ENCODE results near the gene DSG4. TPM values are rescaled to one million over a fixed set of nuclear protein-coding genes. Genes with fewer than 3 reads are reported as not detected.

Gene DSG4
- total RNA-seq, 6 donors from 2014 or later: not detected

DNA sequence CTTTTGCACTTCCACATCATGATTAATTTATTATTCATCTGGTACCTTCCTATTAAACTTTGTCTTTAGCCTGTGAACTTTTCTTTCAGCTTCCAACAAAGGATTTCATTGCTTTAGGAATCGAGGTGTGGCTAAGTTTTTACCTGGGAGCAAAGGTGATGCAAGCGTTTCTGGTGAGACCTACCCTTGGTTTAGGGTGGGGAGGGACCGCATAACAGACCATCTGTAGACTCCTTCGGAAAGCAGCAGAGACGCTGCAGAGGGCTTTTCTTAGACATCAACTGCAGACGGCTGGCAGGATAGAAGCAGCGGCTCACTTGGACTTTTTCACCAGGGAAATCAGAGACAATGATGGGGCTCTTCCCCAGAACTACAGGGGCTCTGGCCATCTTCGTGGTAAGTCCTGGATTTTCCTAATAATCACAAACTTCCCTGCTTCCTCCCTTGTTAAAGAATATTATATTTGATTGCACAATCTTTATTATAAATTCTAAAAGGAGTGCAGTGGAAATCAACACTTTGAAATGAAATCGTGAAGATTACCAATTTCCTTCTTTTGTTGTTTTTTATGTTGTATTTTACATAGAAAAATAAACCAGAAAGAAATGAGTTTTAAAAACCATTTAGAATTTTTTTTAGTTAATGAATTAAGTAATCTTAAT, 71.1 kb downstream of the DSG4 start, which contains the start of gene DSG3:
Gene DSG3 (plus strand): TSS at position 212 of the 662 bp plus-strand sequence. CDS start 137 bp downstream, at position 349.
- H3K4me1 ChIP-seq: no peaks in the 10 kb centered on the region
- H3K36me3 ChIP-seq: no peaks in the 10 kb centered on the region
- DNase-seq (no peak), ATAC-seq (ENCODE audit: low FRiP score in 2 of 2) (no peak)
- WGBS, 2 donors: 65 to 66% methylated on average over 9 of the region's 9 CpGs
- no peak within 1 kb of the TSS for H3K4me3 ChIP-seq
- H3K9me3 ChIP-seq: no peaks in the 10 kb centered on the region
- no peaks in the 10 kb centered on the region for H3K27me3 ChIP-seq
- no peak within 1 kb of the TSS for H3K27ac ChIP-seq
- TF ChIP-seq, protein P1, sequence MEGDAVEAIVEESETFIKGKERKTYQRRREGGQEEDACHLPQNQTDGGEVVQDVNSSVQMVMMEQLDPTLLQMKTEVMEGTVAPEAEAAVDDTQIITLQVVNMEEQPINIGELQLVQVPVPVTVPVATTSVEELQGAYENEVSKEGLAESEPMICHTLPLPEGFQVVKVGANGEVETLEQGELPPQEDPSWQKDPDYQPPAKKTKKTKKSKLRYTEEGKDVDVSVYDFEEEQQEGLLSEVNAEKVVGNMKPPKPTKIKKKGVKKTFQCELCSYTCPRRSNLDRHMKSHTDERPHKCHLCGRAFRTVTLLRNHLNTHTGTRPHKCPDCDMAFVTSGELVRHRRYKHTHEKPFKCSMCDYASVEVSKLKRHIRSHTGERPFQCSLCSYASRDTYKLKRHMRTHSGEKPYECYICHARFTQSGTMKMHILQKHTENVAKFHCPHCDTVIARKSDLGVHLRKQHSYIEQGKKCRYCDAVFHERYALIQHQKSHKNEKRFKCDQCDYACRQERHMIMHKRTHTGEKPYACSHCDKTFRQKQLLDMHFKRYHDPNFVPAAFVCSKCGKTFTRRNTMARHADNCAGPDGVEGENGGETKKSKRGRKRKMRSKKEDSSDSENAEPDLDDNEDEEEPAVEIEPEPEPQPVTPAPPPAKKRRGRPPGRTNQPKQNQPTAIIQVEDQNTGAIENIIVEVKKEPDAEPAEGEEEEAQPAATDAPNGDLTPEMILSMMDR (IDR thresholded peaks at IDR 0.05): no peak
- TF ChIP-seq POLR2AphosphoS5 (IDR thresholded peaks at IDR 0.05) (no peak), EP300 (IDR thresholded peaks at IDR 0.05) (no peak), POLR2A (IDR thresholded peaks at IDR 0.05) (no peak)

DNA sequence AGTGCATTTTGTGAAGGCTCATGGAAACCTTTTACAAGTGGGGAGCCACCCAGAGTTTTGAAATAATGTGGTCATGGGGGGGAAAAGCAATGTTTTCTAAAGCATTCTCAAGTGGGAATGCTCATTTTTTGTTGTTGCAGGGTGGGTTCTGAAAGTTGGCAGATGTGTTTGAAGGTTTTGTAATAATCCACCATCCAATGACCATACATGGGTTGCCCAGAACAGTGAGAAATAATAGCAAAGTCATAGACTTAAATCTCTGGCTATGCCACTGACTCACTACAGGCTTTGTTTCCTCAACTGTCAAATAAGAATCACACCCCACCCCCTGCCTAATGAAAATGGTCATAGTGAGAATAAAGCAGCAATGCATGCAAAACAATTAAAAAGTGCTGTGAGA, 73.8 kb downstream of the DSG4 start:
- Histone ChIP-seq H3K4me1 (no peaks in the 10 kb centered on the region), H3K4me3 (no peak overlapping the region), H3K27ac (no peak overlapping the region), H3K9me3 (no peaks in the 10 kb centered on the region), H3K36me3 (no peaks in the 10 kb centered on the region), H3K27me3 (no peaks in the 10 kb centered on the region)
- no peak for TF ChIP-seq POLR2A (IDR thresholded peaks at IDR 0.05)
- TF ChIP-seq, protein P1 (IDR thresholded peaks at IDR 0.05): no peak
- TF ChIP-seq EP300 (IDR thresholded peaks at IDR 0.05): no peak
- ATAC-seq (ENCODE audit: low FRiP score in 2 of 2): no peak
- DNase-seq: no peak

DNA sequence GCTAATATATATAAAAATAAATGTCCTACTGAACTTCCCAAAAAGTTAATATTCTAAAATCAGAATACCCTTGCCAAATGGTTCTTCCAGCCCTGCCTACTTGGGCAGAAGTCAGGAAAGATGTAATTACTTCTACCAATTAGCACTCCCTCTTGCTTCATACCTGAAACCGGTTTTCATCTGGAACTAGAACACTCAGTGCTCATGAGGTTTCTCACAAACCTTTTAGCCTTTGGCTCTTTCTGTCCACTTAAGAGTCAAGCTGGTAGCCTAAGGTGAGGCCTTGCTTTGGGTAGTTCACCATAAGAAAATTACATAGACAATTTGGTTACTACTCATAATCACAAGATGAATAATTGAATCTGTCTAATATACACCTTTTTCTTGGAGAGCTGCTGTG, 75.0 kb downstream of the DSG4 start:
- H3K9me3 ChIP-seq: no peaks in the 10 kb centered on the region

DNA sequence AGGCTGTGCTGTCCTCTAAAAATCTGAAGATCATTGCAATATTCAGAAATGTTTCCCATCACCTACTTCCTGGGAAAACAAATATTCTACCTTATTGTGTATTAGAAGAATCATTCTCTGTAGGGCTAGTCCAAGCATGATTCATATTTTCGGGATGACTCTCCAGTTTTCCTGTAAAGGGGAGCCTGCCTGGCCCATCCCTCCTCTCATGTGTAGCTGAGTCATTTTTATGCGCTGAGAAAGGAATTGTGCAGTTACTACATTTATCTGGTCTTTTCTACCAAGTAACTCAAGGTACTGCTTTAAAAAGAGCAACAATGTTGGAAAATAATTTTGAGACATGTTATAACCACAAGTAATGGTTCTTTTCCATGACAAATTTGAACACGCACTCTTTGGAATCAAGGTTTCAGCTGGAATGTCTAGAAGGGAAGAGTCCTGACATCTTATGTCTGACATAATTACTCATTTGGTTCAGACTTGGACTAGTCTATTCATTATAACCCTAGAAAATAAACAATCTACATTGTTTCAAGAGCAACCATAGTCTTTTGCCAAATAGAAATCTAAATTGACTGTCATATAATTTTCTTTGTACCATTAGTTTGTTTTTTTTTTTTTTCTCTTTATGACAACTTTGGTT, 77.6 kb downstream of the DSG4 start:
- no peak overlapping the region for H3K27ac ChIP-seq
- no peak overlapping the region for H3K4me3 ChIP-seq
- no peaks in the 10 kb centered on the region for H3K4me1 ChIP-seq
- DNase-seq: no peak
- ATAC-seq (ENCODE audit: low FRiP score in 2 of 2): peak in 1 of 2 donors; percentile 81
- H3K9me3 ChIP-seq: no peaks in the 10 kb centered on the region
- WGBS, 2 donors: 72 to 89% methylated on average over 3 of the region's 3 CpGs
- H3K36me3 ChIP-seq: no peaks in the 10 kb centered on the region
- H3K27me3 ChIP-seq: no peaks in the 10 kb centered on the region
- TF ChIP-seq, protein P1 (IDR thresholded peaks at IDR 0.05): no peak
- TF ChIP-seq POLR2A (IDR thresholded peaks at IDR 0.05) (no peak), POLR2AphosphoS5 (IDR thresholded peaks at IDR 0.05) (no peak), EP300 (IDR thresholded peaks at IDR 0.05) (no peak)

More for the DNA sequence above, 75.0 kb downstream of the DSG4 start:
- Histone ChIP-seq H3K4me1 (no peaks in the 10 kb centered on the region), H3K36me3 (no peaks in the 10 kb centered on the region), H3K27ac (no peak overlapping the region), H3K27me3 (no peaks in the 10 kb centered on the region), H3K4me3 (no peak overlapping the region)
- no peak for DNase-seq
- TF ChIP-seq POLR2A (IDR thresholded peaks at IDR 0.05): no peak
- no peak for TF ChIP-seq POLR2AphosphoS5 (IDR thresholded peaks at IDR 0.05)
- TF ChIP-seq, protein P1 (IDR thresholded peaks at IDR 0.05): no peak
- no peak for TF ChIP-seq EP300 (IDR thresholded peaks at IDR 0.05)
- WGBS, 2 donors: 89 to 96% methylated on average over 1 of the region's 1 CpG
- ATAC-seq (ENCODE audit: low FRiP score in 2 of 2): no peak

Small RNA genes within 50 kb of the gene (small RNA-seq; reads per million reads assigned to genes)
- 0 reads per million in 4 donors for gene RF00019
- gene RNU6-167P: 0 reads per million in 4 donors

Other genes starting within 250 kb of the DSG4 start
- gene DSC1, start 213.9 kb upstream of the DSG4 start, total RNA-seq: not detected
- not detected for gene DSG1, start 58.6 kb upstream of the DSG4 start, total RNA-seq
- gene DSG3, start 71.0 kb downstream of the DSG4 start, total RNA-seq: not detected
- 10 to 100 TPM in 4 of 6 donors, 1 to 10 TPM in 2; 5.2 to 55.4 (median 26.8) TPM for gene DSG2, start 121.4 kb downstream of the DSG4 start, total RNA-seq
- gene TTR, start 215.1 kb downstream of the DSG4 start, total RNA-seq: 1 to 10 TPM in 1 of 6 donors, under 1 TPM in 1, not detected in 4; 0.86 to 2.4 TPM

Data from upper lobe of left lung (tissue), 6 donors.